ENCODE results near the gene GIGYF1.

DNA sequence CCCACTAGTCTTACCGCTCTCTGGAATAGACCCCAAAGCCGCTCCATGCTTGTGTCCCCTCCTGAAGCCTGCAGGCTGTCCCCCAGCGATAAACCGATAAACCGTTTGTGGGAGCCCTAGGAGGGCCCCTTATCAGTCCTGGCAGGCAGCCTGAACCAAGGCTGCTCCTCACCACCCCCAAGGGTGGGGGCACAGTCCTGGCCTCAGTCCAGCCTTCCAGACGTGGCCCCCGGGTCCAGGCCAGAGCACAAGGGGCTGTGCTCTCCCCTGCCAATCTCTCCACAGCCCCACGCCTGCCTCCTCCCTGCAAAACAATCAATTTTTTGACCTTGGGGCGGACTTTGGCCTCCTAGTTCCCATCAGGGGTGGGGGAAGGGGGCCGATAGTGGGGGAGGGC is 52.6 kb downstream of the GIGYF1 start, which contains the start of gene TFR2:
- TF ChIP-seq CTCF (optimal IDR thresholded peaks at IDR 0.05 in 1 of 3, IDR thresholded peaks at IDR 0.05 in 1 of 3, conservative IDR thresholded peaks at IDR 0.05 in 1 of 3; ENCODE audit: extremely low read depth in 1 of 3, insufficient read depth in 2 of 3, low read length in 3 of 3) (no peak), EZH2 (IDR thresholded peaks at IDR 0.05; ENCODE audit: low read length) (no peak)
